Stimulated activated naive B cell treated with anti-CD40 and anti-IgM and Interleukin-4, amounts not matched to agents 10 μg/mL and 1 μg/mL and 100 μg/mL, for 72 hours (primary cell): ENCODE data around the gene SSR4.

Source experiments
- ATAC-seq, 2 donors: fragments of 150-1000 bp; cut with Tn5 transposase; replicated peaks; 2 replicates each; pipeline ENCODE4 v1.10.0; 2021; ENCODE audit warnings: moderate library complexity in 1 of 2
- DNase-seq: peaks from one replicate; pipeline ENCODE4 v3.0.0; 2021
- H3K27ac Mint-ChIP-seq: one replicate; pipeline ENCODE4 v1.8.0; 2022; ENCODE audit warnings: mild to moderate bottlenecking, mixed read lengths
- H3K27me3 Mint-ChIP-seq, 2 donors: one replicate each; pipeline ENCODE4 v1.8.0; 2022; ENCODE audit warnings: mixed read lengths in 2 of 2
- H3K36me3 Mint-ChIP-seq, 2 donors: one replicate each; pipeline ENCODE4 v1.8.0; 2022; ENCODE audit warnings: mixed read lengths in 2 of 2, mild to moderate bottlenecking in 1 of 2
- H3K4me1 Mint-ChIP-seq, 2 donors: one replicate each; pipeline ENCODE4 v1.8.0; 2022; ENCODE audit warnings: mixed read lengths in 2 of 2, mild to moderate bottlenecking in 1 of 2
- H3K4me3 Mint-ChIP-seq, 2 donors: one replicate each; pipeline ENCODE4 v1.8.0; 2022; ENCODE audit warnings: mild to moderate bottlenecking in 2 of 2, mixed read lengths in 2 of 2, moderate library complexity in 1 of 2
- H3K9me3 Mint-ChIP-seq, 2 donors: one replicate each; pipeline ENCODE4 v1.8.0; 2022; ENCODE audit warnings: mixed read lengths in 2 of 2, mild to moderate bottlenecking in 1 of 2

Gene SSR4

DNA sequence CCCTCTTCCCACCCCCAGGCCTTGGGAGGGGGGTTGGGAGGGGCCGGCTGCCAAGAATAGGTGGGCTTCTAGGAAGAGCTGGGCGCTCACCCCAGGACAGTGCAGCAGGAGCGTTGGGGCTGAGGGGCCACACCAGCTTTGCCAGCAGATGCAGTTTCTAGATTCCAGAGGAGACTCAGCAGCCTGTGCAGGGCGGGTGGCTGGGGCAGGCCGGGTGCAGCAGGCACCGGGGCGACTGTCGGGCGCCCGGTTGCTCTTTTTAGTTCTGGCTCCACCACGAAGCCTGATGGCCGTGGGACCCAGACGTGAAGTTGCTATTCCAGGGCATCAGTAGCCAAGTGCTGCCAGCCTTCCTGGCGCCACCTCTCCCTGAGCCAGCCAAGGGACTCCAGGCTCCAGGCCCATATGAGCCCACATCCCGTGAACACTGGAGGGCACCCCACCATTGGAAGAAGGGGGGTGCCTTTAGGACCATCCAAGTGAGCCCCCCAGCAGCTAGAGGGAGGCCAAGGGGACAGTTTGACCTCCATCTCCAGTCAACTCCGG is 5.8 kb downstream of the SSR4 start:
- no peak for DNase-seq
- ATAC-seq: no peak
- Mint-ChIP-seq H3K4me1 (peaks cover 5 to 12% of the 10 kb centered on the region in 2 donors), H3K36me3 (peaks cover 17 to 20% of the 10 kb centered on the region in 2 donors), H3K27me3 (no peaks in the 10 kb centered on the region), H3K9me3 (no peaks in the 10 kb centered on the region), H3K27ac (peak overlapping the region; percentile 43), H3K4me3 (no peak overlapping the region)

DNA sequence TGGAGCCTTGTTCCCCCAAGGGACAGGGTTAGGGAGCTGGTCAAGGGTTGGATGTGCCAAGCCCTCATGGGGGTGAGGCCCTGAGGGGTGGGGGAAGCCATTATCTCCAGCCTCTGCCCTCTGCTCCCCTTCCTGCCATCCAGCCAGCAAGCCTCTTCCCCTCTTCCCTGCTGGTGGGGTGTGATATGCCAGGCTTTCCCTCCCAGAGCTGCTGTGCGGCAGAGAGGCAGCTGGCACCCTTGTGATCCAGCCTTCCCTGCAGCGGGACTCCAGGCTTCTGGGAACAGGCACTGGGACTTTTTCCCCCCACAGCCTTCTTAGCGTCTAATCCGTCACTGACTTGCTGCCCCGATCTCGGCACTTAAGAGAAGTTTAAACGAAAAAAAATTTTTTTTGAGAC is 6.3 kb downstream of the SSR4 start:
- DNase-seq: no peak
- ATAC-seq: peak in 1 of 2 donors; percentile 34
- H3K27ac Mint-ChIP-seq: no peak overlapping the region
- peaks cover 17 to 20% of the 10 kb centered on the region in 2 donors for H3K36me3 Mint-ChIP-seq
- H3K4me3 Mint-ChIP-seq: no peak overlapping the region
- H3K9me3 Mint-ChIP-seq: no peaks in the 10 kb centered on the region
- H3K4me1 Mint-ChIP-seq: peaks cover 5 to 11% of the 10 kb centered on the region in 2 donors
- no peaks in the 10 kb centered on the region for H3K27me3 Mint-ChIP-seq

DNA sequence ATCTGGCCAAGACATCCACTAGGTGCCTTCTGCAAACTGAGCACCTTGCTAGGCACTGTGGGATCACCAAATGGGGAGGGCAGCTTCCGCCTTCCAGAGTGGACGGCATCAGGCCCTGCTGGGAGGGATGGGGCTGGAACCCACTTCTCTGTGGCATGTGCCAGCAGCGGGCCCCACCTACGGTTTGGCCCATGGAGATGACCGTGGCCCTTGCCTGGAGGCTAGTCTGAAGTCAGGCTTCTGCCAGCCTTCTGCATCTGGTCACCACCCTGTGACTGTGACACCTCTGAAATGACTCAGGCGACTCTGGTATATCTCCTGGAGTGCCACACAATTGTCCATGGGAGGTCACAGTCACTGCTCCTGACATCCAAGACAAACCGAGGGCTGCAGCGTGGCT is 7.2 kb downstream of the SSR4 start:
- Mint-ChIP-seq H3K27ac (no peak overlapping the region), H3K4me3 (no peak overlapping the region), H3K36me3 (peaks cover 11 to 13% of the 10 kb centered on the region in 2 donors), H3K27me3 (no peaks in the 10 kb centered on the region), H3K9me3 (no peaks in the 10 kb centered on the region), H3K4me1 (peaks cover 0 to 2% of the 10 kb centered on the region in 2 donors)
- no peak for ATAC-seq
- DNase-seq: no peak

GRCh38 chrX:153802513-153803045 is 8.1 kb downstream of the SSR4 start:
- Mint-ChIP-seq H3K4me3 (no peak overlapping the region), H3K4me1 (no peaks in the 10 kb centered on the region), H3K9me3 (no peaks in the 10 kb centered on the region), H3K27me3 (no peaks in the 10 kb centered on the region), H3K36me3 (peaks cover 9 to 11% of the 10 kb centered on the region in 2 donors), H3K27ac (no peak overlapping the region)
- no peak for DNase-seq
- no peak for ATAC-seq

- Mint-ChIP-seq H3K9me3 (no peaks in the 10 kb centered on the region), H3K4me1 (no peaks in the 10 kb centered on the region), H3K27me3 (no peaks in the 10 kb centered on the region), H3K4me3 (no peak overlapping the region), H3K27ac (no peak overlapping the region), H3K36me3 (peaks cover 3 to 5% of the 10 kb centered on the region in 2 donors)
- ATAC-seq: no peak
- DNase-seq: no peak
These were observed 9.0 kb downstream of the SSR4 start for GRCh38 chrX:153803211-153804099.

DNA sequence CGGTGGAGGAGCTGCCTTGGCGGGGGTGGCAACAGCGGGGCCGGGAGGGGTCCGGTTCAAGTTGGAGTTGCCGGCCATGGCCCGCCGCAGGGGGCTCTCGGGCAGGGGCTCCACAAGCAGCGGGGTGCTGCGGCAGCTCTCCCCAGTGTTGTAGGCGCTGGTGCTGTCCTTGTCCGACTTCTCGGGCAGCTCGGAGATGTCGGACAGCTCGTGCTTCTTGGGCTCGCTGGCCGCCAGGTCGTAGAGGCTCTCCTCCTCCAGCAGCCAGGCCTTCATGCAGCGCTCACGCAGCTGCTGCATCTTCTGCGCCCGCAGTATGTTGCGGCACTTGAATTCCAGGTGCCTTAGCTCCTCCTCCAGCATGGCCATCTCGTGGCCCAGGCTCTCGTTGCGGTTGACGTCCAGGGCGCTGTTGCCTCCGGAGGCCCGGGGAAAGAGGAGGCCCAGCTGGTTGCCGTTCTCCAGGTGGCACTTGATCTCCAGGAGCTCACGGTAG is 9.7 kb downstream of the SSR4 start:
- Mint-ChIP-seq H3K27me3 (peaks cover 0 to 3% of the 10 kb centered on the region in 2 donors), H3K4me1 (no peaks in the 10 kb centered on the region), H3K4me3 (no peak overlapping the region), H3K9me3 (no peaks in the 10 kb centered on the region), H3K36me3 (no peaks in the 10 kb centered on the region), H3K27ac (no peak overlapping the region)
- no peak for ATAC-seq
- DNase-seq: no peak

DNA sequence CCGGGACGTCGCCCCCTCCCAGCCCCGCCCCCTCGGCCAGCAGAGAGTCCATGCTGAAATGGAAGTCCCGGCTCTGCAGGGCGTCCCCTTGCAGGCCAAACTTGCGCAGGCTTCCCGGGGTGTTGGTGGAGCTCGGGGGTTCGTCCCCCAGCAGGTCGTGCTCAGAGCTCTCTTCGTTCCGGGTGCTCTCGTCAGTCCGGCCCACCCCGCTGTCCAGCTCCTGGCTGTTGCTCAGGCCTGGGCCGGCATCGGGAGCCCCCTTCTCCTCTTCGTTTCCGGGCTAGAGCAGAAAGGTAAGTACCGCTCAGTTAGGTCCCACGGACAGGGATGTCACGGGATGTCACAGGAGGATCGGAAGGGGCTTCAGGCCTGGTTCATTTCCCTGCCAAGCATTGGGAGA is 10.2 kb downstream of the SSR4 start:
- H3K9me3 Mint-ChIP-seq: no peaks in the 10 kb centered on the region
- H3K4me3 Mint-ChIP-seq: no peak overlapping the region
- peaks cover 0 to 5% of the 10 kb centered on the region in 2 donors for H3K27me3 Mint-ChIP-seq
- H3K36me3 Mint-ChIP-seq: no peaks in the 10 kb centered on the region
- H3K27ac Mint-ChIP-seq: no peak overlapping the region
- ATAC-seq: no peak
- DNase-seq: no peak
- no peaks in the 10 kb centered on the region for H3K4me1 Mint-ChIP-seq

- H3K27ac Mint-ChIP-seq: no peak overlapping the region
- no peaks in the 10 kb centered on the region for H3K36me3 Mint-ChIP-seq
- H3K27me3 Mint-ChIP-seq: peaks cover 0 to 10% of the 10 kb centered on the region in 2 donors
- DNase-seq (no peak), ATAC-seq (no peak)
- no peaks in the 10 kb centered on the region for H3K9me3 Mint-ChIP-seq
- no peak overlapping the region for H3K4me3 Mint-ChIP-seq
- no peaks in the 10 kb centered on the region for H3K4me1 Mint-ChIP-seq
These were observed 11.0 kb downstream of the SSR4 start for GRCh38 chrX:153805436-153805835.

DNA sequence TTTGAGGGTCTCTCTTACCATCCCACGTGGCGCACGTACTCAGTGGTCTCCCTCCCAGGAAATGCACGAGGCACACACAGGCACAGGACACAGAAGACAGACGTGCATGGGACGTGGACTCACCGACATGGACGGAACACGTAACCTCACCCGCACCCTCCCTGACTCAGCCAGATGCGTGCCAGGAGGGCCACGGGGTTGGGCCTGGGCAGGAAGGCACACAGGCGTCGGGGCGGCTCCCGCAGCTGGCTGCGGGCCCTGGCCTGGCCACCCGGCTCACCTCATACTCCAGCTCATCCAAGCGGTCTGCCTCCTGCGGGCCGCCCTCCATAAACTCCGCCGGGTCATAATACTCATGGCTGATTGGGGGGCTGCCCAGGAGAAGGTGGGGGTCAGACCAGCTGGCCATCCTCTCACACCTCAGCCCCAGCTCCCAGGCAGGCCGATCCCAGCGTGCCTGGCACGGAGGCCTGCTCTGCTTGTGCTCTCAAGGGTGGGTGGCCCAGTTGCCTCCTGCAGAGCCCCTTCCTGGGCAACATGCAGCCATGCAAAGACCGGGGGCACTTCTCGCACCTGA is 12.6 kb downstream of the SSR4 start:
- H3K36me3 Mint-ChIP-seq: no peaks in the 10 kb centered on the region
- H3K27me3 Mint-ChIP-seq: peaks cover 0 to 15% of the 10 kb centered on the region in 2 donors
- ATAC-seq (no peak), DNase-seq (no peak)
- H3K9me3 Mint-ChIP-seq: no peaks in the 10 kb centered on the region
- no peak overlapping the region for H3K4me3 Mint-ChIP-seq
- no peaks in the 10 kb centered on the region for H3K4me1 Mint-ChIP-seq
- H3K27ac Mint-ChIP-seq: no peak overlapping the region

- DNase-seq (no peak), ATAC-seq (no peak)
- no peaks in the 10 kb centered on the region for H3K9me3 Mint-ChIP-seq
- peaks cover 9 to 21% of the 10 kb centered on the region in 2 donors for H3K27me3 Mint-ChIP-seq
- no peak overlapping the region for H3K4me3 Mint-ChIP-seq
- no peaks in the 10 kb centered on the region for H3K36me3 Mint-ChIP-seq
- H3K27ac Mint-ChIP-seq: peak overlapping the region; percentile 3
- no peaks in the 10 kb centered on the region for H3K4me1 Mint-ChIP-seq
These were observed 13.5 kb downstream of the SSR4 start for GRCh38 chrX:153807976-153808375.

DNA sequence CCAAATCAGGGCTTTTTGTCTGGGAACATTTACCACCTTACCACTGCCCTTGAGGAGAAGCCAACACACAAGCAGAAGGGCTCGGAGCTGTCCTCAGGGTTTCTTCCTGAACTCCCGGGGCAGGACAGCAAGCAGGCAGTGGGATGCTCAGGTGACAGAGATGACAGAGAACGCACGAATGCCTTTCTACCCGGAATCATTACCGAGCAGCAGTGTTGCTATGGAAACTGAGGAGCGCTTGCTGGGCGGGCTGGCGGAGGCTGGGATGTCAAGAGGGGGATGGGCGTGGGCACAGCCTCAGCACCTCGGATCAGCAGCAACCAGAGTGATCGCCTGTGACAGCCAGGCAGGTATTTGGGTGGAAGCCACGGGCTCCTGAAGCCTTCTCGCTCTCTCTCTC is 17.8 kb downstream of the SSR4 start:
- Mint-ChIP-seq H3K36me3 (no peaks in the 10 kb centered on the region), H3K27ac (no peak overlapping the region), H3K4me1 (peaks cover 4 to 7% of the 10 kb centered on the region in 2 donors), H3K4me3 (no peak overlapping the region), H3K27me3 (peaks cover 30 to 44% of the 10 kb centered on the region in 2 donors), H3K9me3 (no peaks in the 10 kb centered on the region)
- DNase-seq: no peak
- ATAC-seq: no peak

DNA sequence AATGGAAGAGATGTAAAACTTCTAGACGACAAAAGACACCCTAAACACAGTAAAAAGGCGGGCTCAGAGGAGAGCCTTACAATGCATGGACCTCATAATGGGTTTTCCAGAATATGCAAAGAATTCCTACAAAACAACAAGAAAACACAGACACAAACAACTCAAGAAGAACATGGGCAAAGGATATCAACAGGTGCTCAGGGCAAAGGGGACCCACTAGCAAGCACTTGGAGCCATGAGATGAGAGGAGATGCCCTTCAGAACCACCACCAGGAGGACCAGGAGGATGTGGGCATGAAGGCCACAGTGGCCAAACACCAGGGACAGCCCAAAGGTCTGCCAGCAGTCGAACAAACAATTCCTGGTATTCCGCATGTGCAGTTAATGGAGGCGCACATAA is 18.7 kb downstream of the SSR4 start:
- no peak overlapping the region for H3K27ac Mint-ChIP-seq
- H3K9me3 Mint-ChIP-seq: no peaks in the 10 kb centered on the region
- H3K4me3 Mint-ChIP-seq: no peak overlapping the region
- ATAC-seq (no peak), DNase-seq (no peak)
- H3K27me3 Mint-ChIP-seq: peaks cover 36 to 53% of the 10 kb centered on the region in 2 donors
- H3K4me1 Mint-ChIP-seq: peaks cover 4 to 7% of the 10 kb centered on the region in 2 donors
- H3K36me3 Mint-ChIP-seq: no peaks in the 10 kb centered on the region

- Mint-ChIP-seq H3K36me3 (no peaks in the 10 kb centered on the region), H3K27me3 (peaks cover 48 to 51% of the 10 kb centered on the region in 2 donors), H3K27ac (no peak overlapping the region), H3K4me3 (no peak overlapping the region), H3K9me3 (no peaks in the 10 kb centered on the region), H3K4me1 (peaks cover 6 to 12% of the 10 kb centered on the region in 2 donors)
- DNase-seq: no peak
- no peak for ATAC-seq
These were observed 20.3 kb downstream of the SSR4 start for GRCh38 chrX:153814591-153815315.
